ENCODE results near the gene IPP.

DNA sequence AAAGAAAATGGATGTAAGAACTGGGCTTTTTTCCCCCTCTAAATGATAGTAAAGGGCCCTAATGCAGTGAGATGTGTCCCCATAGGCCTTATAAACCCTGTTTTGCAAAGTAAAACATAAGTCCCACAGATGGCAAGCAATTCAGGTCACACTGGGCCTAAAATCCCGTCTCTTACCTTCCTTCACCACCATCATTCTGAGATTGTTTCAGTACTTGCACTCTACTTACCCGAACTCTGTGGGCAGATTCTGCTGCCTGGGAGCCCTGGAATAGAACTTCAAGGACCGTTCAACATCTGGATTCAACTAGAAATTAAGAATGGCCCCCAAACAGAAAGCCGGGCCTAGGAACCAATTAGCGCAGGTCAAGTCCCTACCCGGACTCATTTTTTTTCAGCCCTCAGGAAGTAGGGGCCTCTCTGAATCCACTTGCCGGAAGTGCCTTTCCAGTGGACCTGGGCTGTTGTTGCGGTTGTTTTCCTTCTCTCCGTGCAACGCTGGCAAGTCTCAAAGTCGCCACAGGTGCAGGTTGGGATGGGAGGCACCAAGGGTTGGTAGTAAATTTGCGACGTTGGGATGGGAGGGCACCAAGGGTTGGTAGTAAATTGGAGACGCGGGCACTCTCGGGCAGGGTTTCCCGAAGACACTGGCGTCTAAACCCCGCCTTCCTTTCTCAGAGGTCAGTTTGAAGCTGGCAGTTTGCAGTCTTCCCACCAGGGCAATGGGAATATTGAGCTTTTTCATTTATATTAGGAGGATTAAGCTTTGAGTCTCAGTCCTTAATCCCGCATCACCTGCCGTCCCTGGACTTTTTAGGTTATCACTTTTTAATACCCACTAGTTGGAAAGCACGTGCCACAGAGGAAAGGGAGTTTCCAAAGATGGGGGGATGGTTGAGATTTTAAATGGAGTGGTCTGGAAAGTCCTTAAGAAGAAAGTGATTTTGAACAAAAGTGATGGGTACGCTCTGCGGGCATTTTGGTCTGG lies 62.4 kb downstream of the IPP start, which contains the start of gene TMEM69:
- TF ChIP-seq, protein P1, sequence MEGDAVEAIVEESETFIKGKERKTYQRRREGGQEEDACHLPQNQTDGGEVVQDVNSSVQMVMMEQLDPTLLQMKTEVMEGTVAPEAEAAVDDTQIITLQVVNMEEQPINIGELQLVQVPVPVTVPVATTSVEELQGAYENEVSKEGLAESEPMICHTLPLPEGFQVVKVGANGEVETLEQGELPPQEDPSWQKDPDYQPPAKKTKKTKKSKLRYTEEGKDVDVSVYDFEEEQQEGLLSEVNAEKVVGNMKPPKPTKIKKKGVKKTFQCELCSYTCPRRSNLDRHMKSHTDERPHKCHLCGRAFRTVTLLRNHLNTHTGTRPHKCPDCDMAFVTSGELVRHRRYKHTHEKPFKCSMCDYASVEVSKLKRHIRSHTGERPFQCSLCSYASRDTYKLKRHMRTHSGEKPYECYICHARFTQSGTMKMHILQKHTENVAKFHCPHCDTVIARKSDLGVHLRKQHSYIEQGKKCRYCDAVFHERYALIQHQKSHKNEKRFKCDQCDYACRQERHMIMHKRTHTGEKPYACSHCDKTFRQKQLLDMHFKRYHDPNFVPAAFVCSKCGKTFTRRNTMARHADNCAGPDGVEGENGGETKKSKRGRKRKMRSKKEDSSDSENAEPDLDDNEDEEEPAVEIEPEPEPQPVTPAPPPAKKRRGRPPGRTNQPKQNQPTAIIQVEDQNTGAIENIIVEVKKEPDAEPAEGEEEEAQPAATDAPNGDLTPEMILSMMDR (IDR thresholded peaks at IDR 0.05), result peak in 2 of 3 donors; percentile 51 to 53
- TF ChIP-seq POLR2A (IDR thresholded peaks at IDR 0.05), result peak; percentile 23
- TF ChIP-seq POLR2AphosphoS5 (IDR thresholded peaks at IDR 0.05), result peak; percentile 75 to 86 (median 77)

All from breast epithelium (tissue), 3 donors.